RWPE2 (cell line): ENCODE results near the gene PKD1.
A peak's percentile ranks its signal among the peaks of the same experiment; 100 is the strongest.

ENCODE experiments used
- ATAC-seq: fragments of 200-7000 bp; cut with Tn5 transposase; 3 replicates; pipeline ENCODE4 v1.9.1; 2021; ENCODE audit warnings: low read depth
- DNase-seq: peaks from one replicate; pipeline ENCODE4 v3.0.0-alpha.2; 2020; ENCODE audit warnings: low spot score
- H3K27ac ChIP-seq: fragments of 450-650 bp; 2 replicates; pipeline ENCODE4 v1.5.1; 2017; ENCODE audit warnings: mild to moderate bottlenecking; ENCODE audit not compliant: poor library complexity, severe bottlenecking
- H3K27me3 ChIP-seq: fragments of 250-450 bp; sonication (Bioruptor Pico); 2 replicates; pipeline ENCODE4 v1.5.1; 2021; ENCODE audit warnings: mild to moderate bottlenecking, moderate library complexity; ENCODE audit not compliant: insufficient read depth, poor library complexity, severe bottlenecking
- H3K36me3 ChIP-seq: fragments of 250-450 bp; sonication (Bioruptor Pico); 2 replicates; pipeline ENCODE4 v1.5.1; 2020; ENCODE audit warnings: low read depth, mild to moderate bottlenecking, moderate library complexity
- H3K4me1 ChIP-seq: fragments of 250-450 bp; sonication (Bioruptor Pico); 2 replicates; pipeline ENCODE4 v1.5.1; 2021; ENCODE audit warnings: mild to moderate bottlenecking, moderate library complexity; ENCODE audit not compliant: insufficient read depth, poor library complexity, severe bottlenecking
- H3K4me3 ChIP-seq: fragments of 250-450 bp; sonication (Bioruptor Pico); 2 replicates; pipeline ENCODE4 v1.5.1; 2021; ENCODE audit warnings: mild to moderate bottlenecking, moderate library complexity; ENCODE audit not compliant: severe bottlenecking
- H3K9me3 ChIP-seq: fragments of 250-450 bp; sonication (Bioruptor Pico); 2 replicates; pipeline ENCODE4 v1.5.1; 2021; ENCODE audit warnings: mild to moderate bottlenecking, moderate library complexity; ENCODE audit not compliant: severe bottlenecking
- CTCF ChIP-seq: fragments of 450-650 bp; IDR thresholded peaks from one replicate; pipeline ENCODE4 v1.5.1; 2017; ENCODE audit warnings: mild to moderate bottlenecking, moderate library complexity; ENCODE audit not compliant: poor library complexity, severe bottlenecking

Gene PKD1

GRCh38 chr16:2040041-2040786 lies 95.5 kb downstream of the PKD1 start:
- Histone ChIP-seq H3K36me3 (peaks cover 4% of the 10 kb centered on the region; the same call in 1 of the 2 replicates), H3K9me3 (no peaks in the 10 kb centered on the region), H3K4me1 (peaks cover 9% of the 10 kb centered on the region), H3K4me3 (no peak overlapping the region), H3K27me3 (no peaks in the 10 kb centered on the region), H3K27ac (peak overlapping the region; percentile 42)
- DNase-seq (no peak), ATAC-seq (no peak)
- TF ChIP-seq CTCF, result no peak

- Histone ChIP-seq H3K4me3 (no peak overlapping the region), H3K4me1 (peaks cover 9% of the 10 kb centered on the region), H3K27ac (no peak overlapping the region), H3K27me3 (no peaks in the 10 kb centered on the region), H3K36me3 (no peaks in the 10 kb centered on the region), H3K9me3 (no peaks in the 10 kb centered on the region)
- DNase-seq (no peak), ATAC-seq (no peak)
- TF ChIP-seq CTCF, result no peak
Measured at GRCh38 chr16:2039274-2040031, 96.2 kb downstream of the PKD1 start.
